ENCODE measurements around the gene NAPG. TPM values are rescaled to one million over a fixed set of nuclear protein-coding genes. Genes with fewer than 3 reads are reported as not detected.
"Not testable (repeated sequence)": the region's sequence is repeated elsewhere in the genome, so short reads cannot be mapped to it uniquely, and the experiment has no call there.

NAPG gene
- total and polyA plus RNA-seq, 12 donors: 14.3 to 49.9 (median 36.1) TPM

- H3K9me3 ChIP-seq: no peaks in the 10 kb centered on the region
- WGBS, 2 donors: 94% methylated on average over 30 of the region's 30 CpGs
- TF ChIP-seq CTCF (IDR thresholded peaks at IDR 0.05): no peak
- H3K4me1 ChIP-seq: peaks cover 0 to 21% (median 0%) of the 10 kb centered on the region in 9 donors
- no peaks in the 10 kb centered on the region for H3K36me3 ChIP-seq
- no peak overlapping the region for H3K27ac ChIP-seq
- no peak overlapping the region for H3K4me3 ChIP-seq
- H3K27me3 ChIP-seq: no peaks in the 10 kb centered on the region
- DNase-seq: no peak
- no peak for ATAC-seq
- intact Hi-C loops (cut with DNase I): no loop called here
These were observed 63.1 kb downstream of the NAPG start for GRCh38 chr18:10588975-10589374.

DNA sequence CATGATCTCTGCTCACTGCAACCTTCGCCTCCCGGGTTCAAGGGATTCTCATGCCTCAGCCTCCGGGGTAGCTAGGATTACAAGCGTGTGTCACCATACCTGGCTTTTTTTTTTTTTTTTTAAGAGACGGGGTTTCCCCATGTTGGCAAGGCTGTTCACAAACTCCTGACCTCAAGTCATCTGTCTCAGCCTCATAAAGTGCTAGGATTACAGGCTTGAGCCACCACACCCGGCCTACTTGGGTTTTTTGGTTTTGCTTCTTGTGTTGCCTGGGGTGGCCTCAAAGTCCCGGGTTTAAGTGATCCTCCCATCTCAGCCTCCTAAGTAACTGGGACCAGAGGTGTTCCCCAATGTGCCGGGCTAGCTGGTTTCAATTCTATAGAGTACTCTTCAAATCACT lies 64.6 kb downstream of the NAPG start:
- H3K27me3 ChIP-seq: no peaks in the 10 kb centered on the region
- peaks cover 0 to 21% (median 0%) of the 10 kb centered on the region in 9 donors for H3K4me1 ChIP-seq
- no peaks in the 10 kb centered on the region for H3K36me3 ChIP-seq
- no peaks in the 10 kb centered on the region for H3K9me3 ChIP-seq
- ATAC-seq (no peak), DNase-seq (no peak)
- TF ChIP-seq CTCF (IDR thresholded peaks at IDR 0.05): no peak
- no peak overlapping the region for H3K27ac ChIP-seq
- no peak overlapping the region for H3K4me3 ChIP-seq
- intact Hi-C loops (cut with DNase I): no loop called here
- 94 to 95% methylated on average over 8 of the region's 8 CpGs for WGBS, 2 donors

- no peaks in the 10 kb centered on the region for H3K36me3 ChIP-seq
- H3K4me3 ChIP-seq: no peak overlapping the region
- DNase-seq (no peak), ATAC-seq (no peak)
- 88 to 89% methylated on average over 3 of the region's 3 CpGs for WGBS, 2 donors
- peaks cover 0 to 21% (median 0%) of the 10 kb centered on the region in 9 donors for H3K4me1 ChIP-seq
- intact Hi-C loops (cut with DNase I): no loop called here
- H3K9me3 ChIP-seq: no peaks in the 10 kb centered on the region
- H3K27me3 ChIP-seq: no peaks in the 10 kb centered on the region
- TF ChIP-seq CTCF (IDR thresholded peaks at IDR 0.05): no peak
- no peak overlapping the region for H3K27ac ChIP-seq
These were observed 66.1 kb downstream of the NAPG start for GRCh38 chr18:10591896-10592295.

DNA sequence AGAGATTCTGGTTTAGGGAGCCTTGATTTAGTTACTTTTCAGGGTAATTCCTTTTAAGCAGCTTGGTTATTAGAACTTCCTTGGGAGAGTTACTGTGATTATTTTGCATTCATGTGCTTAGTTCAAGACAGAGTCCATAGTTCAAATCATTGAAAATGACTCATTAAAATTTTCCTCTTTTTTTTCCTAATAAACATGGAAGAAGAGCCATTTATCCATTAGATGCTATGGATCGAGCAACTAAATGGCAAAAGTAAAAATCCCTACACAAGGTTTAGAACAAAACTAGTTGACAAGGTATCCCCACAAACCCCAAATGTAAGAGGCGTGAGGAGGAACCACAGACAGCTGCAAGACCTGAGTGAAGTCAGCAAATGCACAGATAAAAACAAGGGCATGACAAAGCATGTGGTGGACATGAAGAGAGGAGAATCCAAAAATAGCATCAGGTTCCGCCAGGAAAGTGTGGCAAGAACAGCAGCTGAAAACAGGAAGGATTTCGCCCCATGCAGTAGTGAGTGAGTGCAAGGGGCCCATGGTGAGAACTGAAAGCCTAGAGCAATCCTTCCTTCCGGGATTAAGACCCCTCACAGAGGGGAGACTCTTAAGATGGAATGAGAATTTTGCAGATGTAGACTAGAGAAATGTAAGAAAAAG lies 67.7 kb downstream of the NAPG start:
- H3K4me3 ChIP-seq; H3K36me3 ChIP-seq; intact Hi-C loops (cut with DNase I); H3K9me3 ChIP-seq; H3K27me3 ChIP-seq; DNase-seq: not testable (repeated sequence)
- Histone ChIP-seq H3K4me1 (peaks cover 0 to 21% (median 0%) of the 10 kb centered on the region in 9 donors), H3K27ac (peak overlapping the region in 1 of 10 donors; percentile 40)
- ATAC-seq: peak; percentile 29 to 83 (median 67)
- 52 to 54% methylated on average over 5 of the region's 5 CpGs for WGBS, 2 donors

- DNase-seq; H3K9me3 ChIP-seq; H3K27me3 ChIP-seq; H3K27ac ChIP-seq; H3K4me3 ChIP-seq; H3K36me3 ChIP-seq; ATAC-seq; intact Hi-C loops (cut with DNase I): not testable (repeated sequence)
- WGBS, 2 donors: 62 to 92% methylated on average over 4 of the region's 4 CpGs
- H3K4me1 ChIP-seq: peaks cover 0 to 21% (median 0%) of the 10 kb centered on the region in 9 donors
These were observed 70.1 kb downstream of the NAPG start for GRCh38 chr18:10595917-10596316.

- 93 to 95% methylated on average over 4 of the region's 4 CpGs for WGBS, 2 donors
- intact Hi-C loops (cut with DNase I): not testable (repeated sequence)
These were observed 71.9 kb downstream of the NAPG start for GRCh38 chr18:10597695-10598094.

DNA sequence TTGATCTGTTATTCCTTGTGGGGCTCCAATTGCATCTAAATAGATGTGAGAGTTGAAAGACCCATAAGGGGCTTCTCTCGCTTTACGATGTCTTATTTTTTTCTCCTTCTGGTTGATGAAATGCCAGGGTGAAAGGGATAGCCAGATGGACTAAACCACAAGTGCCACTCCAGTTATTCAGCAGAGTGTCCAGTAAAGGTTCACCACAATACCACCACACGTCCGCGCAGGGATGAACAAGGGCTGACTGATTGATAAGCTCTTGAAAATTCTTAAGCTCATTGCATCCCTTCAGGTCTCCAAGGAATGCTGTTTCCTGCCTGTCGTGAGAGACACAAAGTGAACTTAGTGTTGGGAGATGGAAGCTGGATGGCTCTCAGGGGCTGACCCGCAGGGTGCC lies 74.9 kb downstream of the NAPG start:
- WGBS, 2 donors: 79 to 81% methylated on average over 7 of the region's 7 CpGs
- ATAC-seq, H3K36me3 ChIP-seq, H3K27me3 ChIP-seq, H3K4me1 ChIP-seq, DNase-seq, H3K4me3 ChIP-seq, H3K27ac ChIP-seq: not testable (repeated sequence)
- intact Hi-C loops (cut with DNase I): loop anchor here in 1 of 10 donors (10.0 kb wide), 1 partner anchor 1634 kb away; no protein-coding TSS in a partner anchor
- H3K9me3 ChIP-seq: peaks cover 0 to 17% (median 0%) of the 10 kb centered on the region in 11 donors

More at GRCh38 chr18:10597695-10598094, 71.9 kb downstream of the NAPG start:
- H3K4me1 ChIP-seq, H3K27ac ChIP-seq, H3K27me3 ChIP-seq, DNase-seq, H3K4me3 ChIP-seq, H3K36me3 ChIP-seq, ATAC-seq, H3K9me3 ChIP-seq: not testable (repeated sequence)

All from heart right ventricle (tissue), 16 donors.